ENCODE data around the gene CAMKK2.
"Not testable (repeated sequence)": the region's sequence is repeated elsewhere in the genome, so short reads cannot be mapped to it uniquely, and the experiment has no call there.

The CAMKK2 gene

DNA sequence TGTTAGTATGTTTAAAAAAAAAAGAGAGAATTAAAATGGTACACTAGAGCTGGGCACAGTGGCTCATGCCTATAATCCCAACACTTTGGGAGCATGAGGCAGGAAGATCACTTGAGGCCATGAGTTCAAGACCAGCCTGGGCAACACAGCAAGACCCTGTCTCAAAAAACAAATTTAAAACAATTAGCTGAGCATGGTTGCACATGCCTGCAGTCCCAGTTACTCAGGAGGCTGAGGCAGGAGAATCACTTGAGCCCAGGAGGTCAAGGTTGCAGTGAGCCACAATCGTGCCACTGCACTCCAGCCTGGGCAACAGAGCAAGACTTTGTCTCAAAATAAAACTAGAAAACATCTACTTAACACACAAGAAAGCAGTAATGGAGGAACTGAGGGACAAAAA is 13.7 kb upstream of the CAMKK2 start:
- not testable (repeated sequence) for H3K27me3 Mint-ChIP-seq, H3K9me3 Mint-ChIP-seq, H3K4me3 Mint-ChIP-seq, ATAC-seq, DNase-seq, H3K27ac Mint-ChIP-seq
- peaks cover 29% of the 10 kb centered on the region for H3K4me1 Mint-ChIP-seq

DNA sequence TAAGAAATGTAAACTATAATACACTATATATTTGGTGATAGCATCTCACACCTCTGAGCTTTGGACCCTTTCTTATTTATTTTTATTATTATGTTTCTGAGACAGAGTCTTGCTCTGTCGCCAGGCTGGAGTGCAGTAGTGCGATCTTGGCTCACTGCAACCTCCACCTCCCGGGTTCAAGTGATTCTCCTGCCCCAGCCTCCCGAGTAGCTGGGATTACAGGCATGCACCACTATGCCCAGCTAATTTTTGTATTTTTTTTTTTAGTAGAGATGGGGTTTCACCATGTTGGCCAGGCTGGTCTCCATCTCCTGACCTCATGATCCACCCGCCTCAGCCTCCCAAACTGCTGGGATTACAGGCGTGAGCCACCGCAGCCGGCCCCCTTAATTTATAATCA is 10.9 kb upstream of the CAMKK2 start:
- not testable (repeated sequence) for H3K9me3 Mint-ChIP-seq, H3K4me3 Mint-ChIP-seq, DNase-seq, H3K4me1 Mint-ChIP-seq, ATAC-seq, H3K27me3 Mint-ChIP-seq, H3K27ac Mint-ChIP-seq

DNA sequence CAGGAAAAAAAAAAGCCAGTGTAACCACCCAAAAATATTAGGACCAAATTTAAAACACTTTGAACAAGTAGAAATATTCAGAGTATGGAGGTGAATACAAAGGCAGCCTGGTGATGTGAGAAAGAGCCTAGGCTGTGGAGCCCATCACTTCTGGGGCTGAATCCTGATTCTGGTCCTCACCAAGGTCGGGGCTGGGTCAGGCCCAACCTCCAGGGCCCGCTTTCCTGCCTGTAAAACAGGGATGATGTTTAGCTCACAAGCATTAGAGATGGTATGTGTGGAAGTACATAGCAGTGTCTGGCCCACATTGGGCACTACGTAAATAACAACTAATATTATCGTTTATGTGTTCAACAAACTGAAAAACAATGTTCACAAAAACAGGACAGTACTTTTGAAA is 7.8 kb upstream of the CAMKK2 start:
- no peaks in the 10 kb centered on the region for H3K4me1 Mint-ChIP-seq
- H3K27me3 Mint-ChIP-seq = no peaks in the 10 kb centered on the region
- H3K27ac Mint-ChIP-seq = no peak overlapping the region
- DNase-seq (no peak), ATAC-seq (no peak)
- H3K9me3 Mint-ChIP-seq = no peaks in the 10 kb centered on the region
- no peak overlapping the region for H3K4me3 Mint-ChIP-seq

DNA sequence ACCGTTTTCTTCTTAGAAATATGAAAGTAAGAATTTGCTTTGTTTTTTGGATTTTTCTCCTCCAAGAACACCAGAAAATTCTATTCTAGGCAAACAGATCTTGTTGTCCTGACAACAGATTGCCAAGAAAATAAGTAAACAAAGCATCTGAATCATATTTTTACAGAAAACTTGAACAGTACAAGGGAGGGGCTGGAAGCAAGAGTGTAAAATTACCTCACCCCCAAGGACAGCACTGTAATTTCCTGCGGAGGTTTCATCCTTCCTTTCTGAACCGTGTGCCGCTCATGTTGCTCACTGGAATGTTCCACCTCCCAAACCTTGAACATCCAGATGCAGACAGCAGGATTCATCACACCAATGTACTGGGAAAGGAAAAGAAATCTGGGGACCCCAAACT is 5.4 kb upstream of the CAMKK2 start:
- H3K27me3 Mint-ChIP-seq = no peaks in the 10 kb centered on the region
- ATAC-seq (no peak), DNase-seq (no peak)
- peaks cover 11% of the 10 kb centered on the region for H3K4me1 Mint-ChIP-seq
- no peaks in the 10 kb centered on the region for H3K9me3 Mint-ChIP-seq
- H3K27ac Mint-ChIP-seq = no peak overlapping the region
- H3K4me3 Mint-ChIP-seq = no peak overlapping the region

DNA sequence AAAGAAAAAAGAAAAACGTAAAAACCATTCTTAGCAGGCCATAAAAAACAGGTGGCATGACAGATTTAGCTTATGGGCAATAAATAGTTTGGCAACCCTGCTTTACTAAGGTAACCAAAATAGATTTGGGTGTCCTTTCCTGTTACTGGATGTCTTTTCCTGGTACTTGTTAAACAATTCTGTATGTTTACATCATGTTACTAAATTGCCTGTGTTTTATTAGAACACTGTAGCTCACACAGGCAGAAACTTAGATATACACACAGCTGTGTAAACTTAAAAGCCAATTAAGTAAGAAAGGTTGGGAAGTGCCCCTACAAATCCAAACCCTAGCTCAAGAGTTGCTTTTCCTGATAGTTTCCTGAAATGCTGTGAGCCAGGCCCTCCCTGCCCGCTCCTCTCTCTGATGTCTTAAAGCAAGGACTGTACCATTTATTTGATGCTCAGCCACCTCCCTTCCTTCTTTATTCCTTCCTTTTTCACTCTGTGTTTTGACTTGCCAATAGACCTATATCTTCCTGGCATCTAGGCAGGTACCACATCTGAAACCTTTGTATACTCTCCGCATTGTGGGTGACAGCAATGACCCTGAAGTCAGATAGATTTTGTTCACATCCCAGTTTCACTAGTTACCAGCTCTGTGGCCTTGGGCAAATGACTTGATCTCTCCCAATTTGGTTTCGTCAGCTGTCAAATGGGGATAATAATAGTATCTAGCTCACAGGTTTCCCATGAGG is 3.7 kb upstream of the CAMKK2 start:
- Mint-ChIP-seq H3K27ac (no peak overlapping the region), H3K4me1 (peaks cover 16% of the 10 kb centered on the region), H3K9me3 (no peaks in the 10 kb centered on the region), H3K4me3 (no peak overlapping the region), H3K27me3 (no peaks in the 10 kb centered on the region)
- DNase-seq (no peak), ATAC-seq (no peak)

DNA sequence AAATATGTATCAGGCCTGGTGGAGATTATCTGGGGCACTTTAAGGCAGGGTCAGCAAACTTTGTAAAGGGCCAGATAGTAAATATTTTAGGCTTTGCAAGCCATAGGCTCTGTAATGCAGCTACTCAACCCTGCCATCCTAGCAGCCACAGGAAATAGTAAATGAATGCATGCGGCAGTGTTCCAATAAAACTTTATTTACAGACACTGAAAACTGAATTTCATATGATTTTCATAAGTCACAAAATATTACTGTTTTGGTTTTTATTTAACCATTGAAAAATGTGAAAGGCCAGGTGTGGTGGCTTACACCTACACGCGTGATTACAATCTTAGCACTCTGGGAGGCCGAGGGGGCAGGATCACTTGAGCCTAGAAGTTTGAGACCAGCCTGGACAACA is 3.2 kb upstream of the CAMKK2 start:
- Mint-ChIP-seq H3K27me3 (no peaks in the 10 kb centered on the region), H3K27ac (no peak overlapping the region), H3K9me3 (no peaks in the 10 kb centered on the region), H3K4me3 (no peak overlapping the region), H3K4me1 (peaks cover 20% of the 10 kb centered on the region)
- no peak for DNase-seq
- no peak for ATAC-seq

DNA sequence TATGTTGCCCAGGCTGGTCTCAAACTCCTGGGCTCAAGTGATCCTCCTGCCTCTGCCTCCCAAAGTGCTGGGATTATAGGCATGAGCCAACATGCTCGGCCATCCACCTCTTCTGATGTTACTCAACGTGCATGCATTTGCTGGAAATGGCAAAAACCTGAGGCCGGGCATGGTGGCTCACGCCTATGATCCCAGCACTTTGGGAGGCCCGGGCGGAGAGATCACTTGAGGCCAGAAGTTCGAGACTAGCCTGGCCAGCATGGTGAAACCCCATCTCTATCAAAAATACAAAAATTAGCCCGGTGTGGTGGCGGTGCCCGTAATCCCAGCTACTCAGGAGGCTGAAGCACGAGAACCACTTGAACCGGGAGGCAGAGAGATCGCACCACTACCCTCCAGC is 1.9 kb upstream of the CAMKK2 start:
- DNase-seq, H3K9me3 Mint-ChIP-seq, ATAC-seq, H3K27ac Mint-ChIP-seq, H3K27me3 Mint-ChIP-seq: not testable (repeated sequence)
- Mint-ChIP-seq H3K4me3 (peak overlapping the region; percentile 92), H3K4me1 (peaks cover 31% of the 10 kb centered on the region)

DNA sequence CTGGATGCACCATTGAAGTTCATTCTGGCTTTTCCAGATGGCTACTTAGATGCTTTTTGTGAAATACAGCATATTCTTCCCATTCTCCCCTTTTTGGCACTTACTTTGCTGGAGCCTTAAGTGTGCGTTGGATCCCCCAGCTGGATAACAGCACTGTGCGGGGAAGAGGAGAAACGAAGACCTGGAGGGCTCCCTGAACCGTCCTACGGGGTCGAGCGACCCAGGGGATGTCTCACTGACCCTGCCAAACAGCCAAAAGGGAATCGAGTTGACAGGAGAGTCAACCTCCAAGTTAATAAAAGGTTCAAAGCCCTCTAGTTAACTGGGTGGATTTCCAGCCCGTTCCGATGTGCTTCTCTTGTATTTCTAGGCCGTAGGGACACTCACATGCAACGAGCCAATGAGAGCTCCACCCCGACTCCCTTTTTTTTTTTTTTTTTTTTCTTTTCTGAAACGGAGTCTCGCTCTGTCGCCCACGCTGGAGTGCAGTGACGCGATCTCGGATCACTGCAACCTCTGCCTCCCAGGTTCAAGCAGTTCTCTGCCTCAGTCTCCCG is 1.0 kb upstream of the CAMKK2 start:
- ATAC-seq = peak; percentile 6
- peak; percentile 37 to 56 for DNase-seq
- peaks cover 35% of the 10 kb centered on the region for H3K4me1 Mint-ChIP-seq
- peak overlapping the region; percentile 85 to 89 for H3K27ac Mint-ChIP-seq
- peak overlapping the region; percentile 92 for H3K4me3 Mint-ChIP-seq
- H3K9me3 Mint-ChIP-seq = no peaks in the 10 kb centered on the region
- no peaks in the 10 kb centered on the region for H3K27me3 Mint-ChIP-seq

DNA sequence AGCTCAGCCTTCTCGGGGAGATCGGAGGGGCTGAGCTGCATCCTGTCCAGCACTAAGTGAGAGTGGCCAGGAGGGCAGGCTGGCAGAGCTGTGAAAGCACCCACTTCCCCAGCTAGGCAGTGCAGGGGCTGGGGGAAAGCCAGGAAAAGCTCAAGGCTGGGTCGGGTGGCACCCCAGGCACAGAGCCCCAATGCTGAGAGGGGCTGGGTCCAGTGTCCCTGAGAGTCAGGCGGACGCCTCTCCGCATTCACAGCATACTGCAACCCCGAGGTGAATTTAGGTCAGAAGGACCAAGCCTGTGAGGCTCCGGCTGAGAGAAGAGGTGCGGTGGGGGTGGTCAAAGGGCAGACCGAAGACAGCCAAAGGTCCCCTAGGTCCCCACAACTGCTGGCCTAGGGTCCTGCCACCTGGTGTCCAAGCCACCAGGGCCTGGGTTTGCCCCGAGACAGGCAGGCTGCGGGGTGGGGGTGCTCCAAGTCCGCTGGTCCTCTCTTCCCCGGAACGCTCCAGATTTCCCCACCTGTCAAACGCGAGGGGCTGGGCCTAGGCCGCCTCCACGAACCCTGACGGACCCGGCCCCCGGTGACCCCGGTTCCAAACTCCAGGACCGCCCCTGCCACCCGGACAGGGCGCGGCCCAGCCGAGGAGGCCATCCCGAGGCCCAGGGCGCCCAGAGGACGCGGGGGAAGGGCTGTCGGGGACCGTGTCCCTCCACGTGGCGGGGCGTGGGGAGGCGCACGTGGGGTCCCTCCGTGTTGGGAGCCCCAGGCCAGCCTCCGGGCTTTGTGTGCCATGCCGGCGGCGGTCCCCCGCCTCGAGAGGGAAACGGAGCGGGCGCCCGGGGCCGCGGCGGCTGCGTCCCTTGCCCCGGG is 527 bp downstream of the CAMKK2 start:
- peak overlapping the region; percentile 92 to 93 for H3K27ac Mint-ChIP-seq
- ATAC-seq (peak; percentile 52), DNase-seq (no peak)
- peak overlapping the region; percentile 91 to 92 for H3K4me3 Mint-ChIP-seq
- H3K4me1 Mint-ChIP-seq = peaks cover 44% of the 10 kb centered on the region
- no peaks in the 10 kb centered on the region for H3K9me3 Mint-ChIP-seq
- H3K27me3 Mint-ChIP-seq = no peaks in the 10 kb centered on the region

DNA sequence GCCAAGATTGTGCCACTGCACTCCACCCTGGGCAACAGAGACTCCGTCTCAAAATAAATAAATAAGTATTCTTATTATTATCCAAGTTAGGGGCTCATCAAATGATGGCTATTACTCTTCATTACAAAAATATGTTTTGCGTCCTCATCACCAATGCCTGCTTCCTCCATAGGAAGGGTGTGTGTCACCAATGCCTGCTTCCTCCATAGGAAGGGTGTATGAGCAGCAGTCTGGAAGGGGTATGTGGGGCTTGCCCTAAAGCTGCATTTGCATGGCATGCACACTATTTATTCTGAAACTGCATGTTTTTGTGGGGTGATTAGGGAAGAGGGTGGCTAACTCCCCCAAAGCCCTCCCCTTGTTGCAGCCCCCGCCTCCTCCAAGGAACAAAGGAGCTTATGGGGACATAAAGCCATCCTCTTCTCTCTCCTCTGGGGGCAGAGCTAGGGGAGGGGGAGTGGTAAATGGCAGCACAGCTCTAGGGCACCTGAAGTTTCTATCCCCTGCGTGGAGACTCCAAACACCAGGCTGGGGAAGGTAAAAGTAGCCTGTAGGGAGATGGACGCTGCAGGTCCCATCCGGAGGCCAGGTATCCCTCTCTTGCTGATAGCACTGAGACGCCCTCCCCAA is 1.3 kb downstream of the CAMKK2 start:
- Mint-ChIP-seq H3K4me1 (peaks cover 45% of the 10 kb centered on the region), H3K4me3 (peak overlapping the region; percentile 91 to 92), H3K9me3 (no peaks in the 10 kb centered on the region), H3K27me3 (no peaks in the 10 kb centered on the region), H3K27ac (peak overlapping the region; percentile 92 to 93)
- ATAC-seq (no peak), DNase-seq (peak; percentile 21)

DNA sequence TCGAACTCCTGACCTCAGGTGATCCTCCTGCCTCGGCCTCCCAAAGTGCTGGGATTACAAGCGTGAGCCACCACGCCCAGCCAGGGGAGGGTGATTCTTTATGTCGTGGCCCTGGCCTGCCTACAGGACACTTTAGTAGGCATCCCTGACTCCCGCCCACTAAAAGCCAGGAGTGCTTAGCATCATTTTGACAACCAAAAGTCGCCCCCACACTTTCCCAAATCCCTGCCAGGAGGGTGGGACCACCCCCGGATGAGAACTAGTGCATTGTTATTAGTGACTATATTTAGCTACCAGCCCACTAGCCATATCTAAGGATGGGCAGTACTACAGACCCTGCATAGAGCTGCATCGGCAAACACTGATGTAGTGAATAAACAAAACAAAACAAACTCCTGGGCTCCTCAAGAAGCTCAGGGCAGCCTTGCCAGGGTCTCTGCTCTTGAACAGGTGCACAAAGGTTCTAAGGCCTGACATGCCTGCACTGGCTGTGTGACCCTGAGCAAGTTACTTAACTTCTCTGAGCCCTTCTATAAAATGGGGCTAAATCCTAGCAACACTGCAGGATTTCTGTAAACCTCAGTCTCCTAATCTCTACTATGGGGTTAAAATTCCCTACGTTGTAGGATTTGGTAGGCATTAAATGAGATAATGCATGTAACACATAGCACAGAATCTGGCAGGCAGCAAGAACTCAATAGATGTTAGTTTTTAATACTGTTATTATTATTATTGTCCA is 2.2 kb downstream of the CAMKK2 start:
- H3K9me3 Mint-ChIP-seq = no peaks in the 10 kb centered on the region
- H3K4me3 Mint-ChIP-seq = no peak overlapping the region
- DNase-seq = no peak
- peaks cover 51% of the 10 kb centered on the region for H3K4me1 Mint-ChIP-seq
- ATAC-seq = no peak
- no peaks in the 10 kb centered on the region for H3K27me3 Mint-ChIP-seq
- H3K27ac Mint-ChIP-seq = no peak overlapping the region

DNA sequence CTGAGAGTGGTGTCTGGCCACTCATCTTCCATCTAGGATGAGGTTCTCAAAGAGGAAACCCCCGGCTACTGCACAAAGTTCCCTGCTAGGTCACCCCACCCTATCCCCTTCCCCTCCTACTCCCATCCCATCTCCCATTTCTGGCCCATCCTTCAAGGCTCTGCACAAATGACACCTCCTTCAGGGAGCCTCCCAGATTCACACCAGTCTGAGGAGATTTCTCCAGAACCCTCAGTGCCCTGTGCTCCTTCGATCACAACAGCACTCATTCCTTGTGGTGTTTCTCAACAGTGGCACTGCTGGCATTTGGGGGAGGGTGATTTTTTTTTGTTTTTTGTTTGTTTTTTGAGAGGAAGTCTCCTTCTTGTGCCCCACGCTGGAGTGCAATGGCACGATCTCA is 2.9 kb downstream of the CAMKK2 start:
- DNase-seq (no peak), ATAC-seq (no peak)
- H3K27ac Mint-ChIP-seq = peak overlapping the region in 1 of 2 donors; percentile 27
- no peaks in the 10 kb centered on the region for H3K27me3 Mint-ChIP-seq
- H3K4me1 Mint-ChIP-seq = peaks cover 58% of the 10 kb centered on the region
- H3K9me3 Mint-ChIP-seq = no peaks in the 10 kb centered on the region
- H3K4me3 Mint-ChIP-seq = no peak overlapping the region

DNA sequence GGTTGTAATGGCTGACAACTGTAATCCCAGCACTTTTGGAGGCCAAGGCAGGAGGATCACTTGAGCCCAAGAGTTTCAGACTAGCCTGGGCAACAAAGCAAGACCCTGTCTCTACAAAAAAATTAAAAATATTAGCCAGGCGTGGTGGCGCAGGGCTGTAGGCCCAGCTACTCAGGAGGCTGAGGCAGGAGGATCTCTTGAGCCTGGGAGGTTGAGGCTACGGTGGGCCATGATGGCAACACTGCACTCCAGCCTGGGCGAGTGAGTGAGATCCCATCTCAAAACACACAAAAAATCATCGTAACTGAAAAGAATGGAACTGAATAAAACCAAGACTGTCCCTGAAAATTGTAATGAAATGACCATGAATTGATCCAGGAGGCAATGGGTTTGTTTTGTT is 6.1 kb downstream of the CAMKK2 start:
- peaks cover 50% of the 10 kb centered on the region for H3K4me1 Mint-ChIP-seq
- H3K4me3 Mint-ChIP-seq = no peak overlapping the region
- H3K9me3 Mint-ChIP-seq = no peaks in the 10 kb centered on the region
- no peak overlapping the region for H3K27ac Mint-ChIP-seq
- ATAC-seq (no peak), DNase-seq (no peak)
- H3K27me3 Mint-ChIP-seq = no peaks in the 10 kb centered on the region

DNA sequence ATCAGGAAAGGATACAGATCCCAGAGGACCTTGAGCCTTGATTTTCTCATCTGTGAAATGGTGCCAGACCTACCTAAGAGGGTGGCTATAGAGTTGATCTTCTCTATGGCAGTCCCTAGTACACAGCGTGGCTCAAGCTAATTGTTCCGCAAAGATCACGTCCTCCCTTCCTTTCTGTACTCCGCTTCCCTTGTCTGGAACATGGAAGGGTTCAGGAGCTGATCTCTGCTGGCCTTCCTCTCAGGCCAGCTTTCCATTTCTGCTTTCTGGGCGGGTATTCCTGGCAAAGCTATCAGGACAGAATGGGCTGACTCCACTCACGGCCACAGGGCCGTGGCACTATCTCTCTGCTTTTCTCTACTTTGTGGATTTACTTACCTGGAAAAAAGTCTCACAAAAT is 6.5 kb downstream of the CAMKK2 start:
- no peak for ATAC-seq
- peaks cover 46% of the 10 kb centered on the region for H3K4me1 Mint-ChIP-seq
- no peak overlapping the region for H3K4me3 Mint-ChIP-seq
- peak overlapping the region in 1 of 2 donors; percentile 30 for H3K27ac Mint-ChIP-seq
- no peak for DNase-seq
- no peaks in the 10 kb centered on the region for H3K9me3 Mint-ChIP-seq
- H3K27me3 Mint-ChIP-seq = no peaks in the 10 kb centered on the region

DNA sequence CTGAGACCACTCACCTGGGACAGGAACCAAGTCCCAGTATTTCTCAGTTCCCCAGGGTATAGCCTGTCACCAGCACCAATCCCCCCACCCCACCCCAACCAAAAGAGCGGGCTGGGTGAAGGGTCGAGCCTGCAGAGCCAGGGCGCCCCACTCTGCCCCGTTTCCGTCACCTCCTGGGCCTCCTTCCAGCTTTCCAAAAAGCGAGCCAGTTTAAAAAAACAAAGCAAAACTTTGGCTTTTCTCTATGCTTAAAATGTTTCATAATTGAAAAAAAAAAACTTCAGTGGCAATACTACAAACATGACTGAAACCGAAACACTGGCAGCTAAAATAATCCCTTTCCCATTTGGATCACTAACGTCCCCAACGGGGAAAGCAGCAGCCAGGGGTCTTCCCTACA is 7.5 kb downstream of the CAMKK2 start:
- DNase-seq (no peak), ATAC-seq (no peak)
- Mint-ChIP-seq H3K4me3 (no peak overlapping the region), H3K4me1 (peaks cover 39% of the 10 kb centered on the region), H3K27me3 (no peaks in the 10 kb centered on the region), H3K9me3 (no peaks in the 10 kb centered on the region), H3K27ac (no peak overlapping the region)

All from stimulated activated naive CD8-positive, alpha-beta T cell treated with anti-CD3 and anti-CD28 coated beads, Interleukin-15, amount 100 ng/mL, for 72 hours (primary cell).